ENCODE results near the gene KCNMA1. TPM values are rescaled to one million over a fixed set of nuclear protein-coding genes. Genes with fewer than 3 reads are reported as not detected.

The KCNMA1 gene
- total RNA-seq, 1 donor from 2014 or later, result 0.21 TPM

GRCh38 chr10:77075926-77076325 is 561.7 kb downstream of the KCNMA1 start:
- Mint-ChIP-seq H3K27ac (no peak overlapping the region), H3K27me3 (ENCODE audit: low read depth) (no peaks in the 10 kb centered on the region), H3K4me3 (ENCODE audit: low read depth) (no peak overlapping the region), H3K36me3 (ENCODE audit: low read depth) (no peaks in the 10 kb centered on the region), H3K4me1 (ENCODE audit: low read depth) (no peaks in the 10 kb centered on the region), H3K9me3 (no peaks in the 10 kb centered on the region)
- DNase-seq (ENCODE audit: low spot score), result no peak
- intact Hi-C loops (cut with micrococcal nuclease), result no loop called here

DNA sequence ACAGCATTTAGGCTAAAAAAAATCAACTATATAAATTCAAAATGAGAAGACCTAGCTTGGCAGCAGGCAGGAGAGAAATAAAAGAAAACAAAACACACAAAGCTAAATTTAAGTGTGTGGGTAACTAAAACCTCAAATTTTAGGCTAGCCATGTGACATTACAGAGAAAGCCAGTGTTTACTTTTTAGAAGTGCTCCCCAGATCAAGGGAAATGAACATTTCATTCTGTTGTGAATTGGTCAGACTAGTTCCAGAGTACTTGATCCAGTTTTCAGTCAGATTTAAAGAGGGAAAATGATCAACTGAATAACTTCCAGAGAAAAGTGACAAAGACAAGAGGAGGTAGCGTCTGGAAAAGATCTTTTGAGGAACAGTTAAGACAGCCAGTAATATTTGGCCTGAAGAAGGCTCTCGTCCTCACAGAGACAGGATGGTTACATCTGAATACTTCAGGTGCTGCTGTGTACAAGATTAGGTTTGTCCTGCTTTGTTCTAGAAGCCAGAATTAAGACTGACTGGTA is 563.4 kb downstream of the KCNMA1 start:
- Mint-ChIP-seq H3K27ac (no peak overlapping the region), H3K27me3 (ENCODE audit: low read depth) (no peaks in the 10 kb centered on the region), H3K36me3 (ENCODE audit: low read depth) (no peaks in the 10 kb centered on the region), H3K9me3 (no peaks in the 10 kb centered on the region), H3K4me1 (ENCODE audit: low read depth) (no peaks in the 10 kb centered on the region), H3K4me3 (ENCODE audit: low read depth) (no peak overlapping the region)
- no peak for DNase-seq (ENCODE audit: low spot score)
- intact Hi-C loops (cut with micrococcal nuclease), result no loop called here

- DNase-seq (ENCODE audit: low spot score), result no peak
- Mint-ChIP-seq H3K4me1 (ENCODE audit: low read depth) (no peaks in the 10 kb centered on the region), H3K27me3 (ENCODE audit: low read depth) (no peaks in the 10 kb centered on the region), H3K9me3 (no peaks in the 10 kb centered on the region), H3K36me3 (ENCODE audit: low read depth) (no peaks in the 10 kb centered on the region), H3K27ac (no peak overlapping the region), H3K4me3 (ENCODE audit: low read depth) (no peak overlapping the region)
- intact Hi-C loops (cut with micrococcal nuclease), result no loop called here
These were observed 564.0 kb downstream of the KCNMA1 start for GRCh38 chr10:77073663-77073960.

- Mint-ChIP-seq H3K36me3 (ENCODE audit: low read depth) (no peaks in the 10 kb centered on the region), H3K4me3 (ENCODE audit: low read depth) (no peak overlapping the region), H3K9me3 (no peaks in the 10 kb centered on the region), H3K27ac (no peak overlapping the region), H3K27me3 (ENCODE audit: low read depth) (no peaks in the 10 kb centered on the region), H3K4me1 (ENCODE audit: low read depth) (no peaks in the 10 kb centered on the region)
- DNase-seq (ENCODE audit: low spot score), result no peak
- intact Hi-C loops (cut with micrococcal nuclease), result no loop called here
These were observed 564.6 kb downstream of the KCNMA1 start for GRCh38 chr10:77072836-77073662.

- no peaks in the 10 kb centered on the region for H3K4me1 Mint-ChIP-seq (ENCODE audit: low read depth)
- no peaks in the 10 kb centered on the region for H3K9me3 Mint-ChIP-seq
These were observed 565.2 kb downstream of the KCNMA1 start for GRCh38 chr10:77072361-77072835.

DNA sequence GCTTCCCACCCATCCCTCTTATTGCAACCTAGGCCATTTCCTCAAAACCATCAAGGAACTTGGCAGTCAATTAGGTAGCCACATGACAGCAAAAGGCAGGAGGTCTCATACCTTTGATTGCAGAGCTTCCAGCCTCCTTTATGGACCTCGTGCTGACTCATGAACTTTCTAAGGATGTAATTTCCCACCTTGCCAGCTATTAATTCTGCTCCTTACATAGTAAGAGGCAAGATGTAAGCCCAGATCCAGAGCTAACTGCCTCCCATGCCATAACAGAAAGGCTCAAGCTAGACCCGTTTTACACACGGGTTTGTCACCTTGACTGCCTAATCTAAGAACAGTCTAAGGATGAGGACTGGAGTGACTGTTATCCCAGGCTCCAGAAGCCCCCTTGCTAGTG is 565.7 kb downstream of the KCNMA1 start:
- H3K27ac Mint-ChIP-seq, result no peak overlapping the region
- intact Hi-C loops (cut with micrococcal nuclease), result no loop called here
- no peak overlapping the region for H3K4me3 Mint-ChIP-seq (ENCODE audit: low read depth)
- no peaks in the 10 kb centered on the region for H3K36me3 Mint-ChIP-seq (ENCODE audit: low read depth)
- no peaks in the 10 kb centered on the region for H3K27me3 Mint-ChIP-seq (ENCODE audit: low read depth)
- no peak for DNase-seq (ENCODE audit: low spot score)
- no peaks in the 10 kb centered on the region for H3K9me3 Mint-ChIP-seq
- H3K4me1 Mint-ChIP-seq (ENCODE audit: low read depth), result no peaks in the 10 kb centered on the region

More at GRCh38 chr10:77072361-77072835, 565.2 kb downstream of the KCNMA1 start:
- Mint-ChIP-seq H3K4me3 (ENCODE audit: low read depth) (no peak overlapping the region), H3K36me3 (ENCODE audit: low read depth) (no peaks in the 10 kb centered on the region), H3K27ac (no peak overlapping the region), H3K27me3 (ENCODE audit: low read depth) (no peaks in the 10 kb centered on the region)
- intact Hi-C loops (cut with micrococcal nuclease), result no loop called here
- DNase-seq (ENCODE audit: low spot score), result no peak

GRCh38 chr10:77071001-77071511 is 566.6 kb downstream of the KCNMA1 start:
- Mint-ChIP-seq H3K4me3 (ENCODE audit: low read depth) (no peak overlapping the region), H3K27me3 (ENCODE audit: low read depth) (no peaks in the 10 kb centered on the region), H3K27ac (no peak overlapping the region), H3K36me3 (ENCODE audit: low read depth) (no peaks in the 10 kb centered on the region), H3K4me1 (ENCODE audit: low read depth) (no peaks in the 10 kb centered on the region), H3K9me3 (no peaks in the 10 kb centered on the region)
- no peak for DNase-seq (ENCODE audit: low spot score)
- intact Hi-C loops (cut with micrococcal nuclease), result no loop called here

DNA sequence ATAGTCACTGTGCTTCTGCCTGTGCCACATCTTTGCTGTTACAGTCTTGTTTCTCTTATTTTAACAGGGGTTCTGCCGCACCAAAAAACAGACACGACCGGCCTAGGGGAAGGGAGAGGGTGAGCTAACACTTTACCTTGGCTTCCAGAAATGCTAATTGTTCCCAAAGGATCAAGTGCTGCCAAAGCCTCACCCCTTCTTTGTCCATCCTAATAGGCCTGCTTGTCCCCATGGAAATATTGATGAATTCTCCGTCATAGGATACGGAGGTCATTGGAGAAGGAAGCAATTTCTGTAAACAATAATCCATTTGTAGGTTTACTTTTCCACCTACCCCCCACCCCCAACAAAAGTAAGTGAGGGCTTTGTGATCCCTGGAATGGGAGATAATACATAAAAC is 567.3 kb downstream of the KCNMA1 start:
- no peaks in the 10 kb centered on the region for H3K4me1 Mint-ChIP-seq (ENCODE audit: low read depth)
- intact Hi-C loops (cut with micrococcal nuclease), result no loop called here
- no peak overlapping the region for H3K27ac Mint-ChIP-seq
- H3K27me3 Mint-ChIP-seq (ENCODE audit: low read depth), result no peaks in the 10 kb centered on the region
- DNase-seq (ENCODE audit: low spot score), result no peak
- no peaks in the 10 kb centered on the region for H3K9me3 Mint-ChIP-seq
- no peak overlapping the region for H3K4me3 Mint-ChIP-seq (ENCODE audit: low read depth)
- no peaks in the 10 kb centered on the region for H3K36me3 Mint-ChIP-seq (ENCODE audit: low read depth)

DNA sequence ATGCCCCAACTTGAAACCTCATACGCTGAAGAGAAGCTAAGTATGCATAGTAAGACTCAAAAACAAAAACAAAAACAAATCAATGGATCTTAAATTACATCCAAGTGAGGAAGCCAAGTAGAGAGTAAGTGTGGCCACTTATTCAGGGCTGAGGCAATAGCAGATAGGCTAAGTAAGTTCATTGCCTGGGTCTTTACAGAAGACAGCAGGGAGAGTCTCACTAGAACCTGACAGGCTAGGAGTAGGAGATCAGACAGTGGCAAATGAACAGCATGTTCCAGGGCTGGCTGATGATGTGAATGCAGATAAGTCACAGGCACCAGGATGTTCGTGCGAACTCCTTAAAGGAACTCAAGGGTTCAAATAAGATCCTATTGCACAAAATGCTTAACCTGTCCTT is 568.6 kb downstream of the KCNMA1 start:
- intact Hi-C loops (cut with micrococcal nuclease), result no loop called here
- H3K27me3 Mint-ChIP-seq (ENCODE audit: low read depth), result no peaks in the 10 kb centered on the region
- no peak overlapping the region for H3K27ac Mint-ChIP-seq
- no peaks in the 10 kb centered on the region for H3K9me3 Mint-ChIP-seq
- H3K4me3 Mint-ChIP-seq (ENCODE audit: low read depth), result no peak overlapping the region
- H3K36me3 Mint-ChIP-seq (ENCODE audit: low read depth), result no peaks in the 10 kb centered on the region
- DNase-seq (ENCODE audit: low spot score), result no peak
- no peaks in the 10 kb centered on the region for H3K4me1 Mint-ChIP-seq (ENCODE audit: low read depth)

- no peak for DNase-seq (ENCODE audit: low spot score)
- no peak overlapping the region for H3K4me3 Mint-ChIP-seq (ENCODE audit: low read depth)
- H3K4me1 Mint-ChIP-seq (ENCODE audit: low read depth), result no peaks in the 10 kb centered on the region
- no peaks in the 10 kb centered on the region for H3K36me3 Mint-ChIP-seq (ENCODE audit: low read depth)
- H3K27ac Mint-ChIP-seq, result no peak overlapping the region
- H3K9me3 Mint-ChIP-seq, result no peaks in the 10 kb centered on the region
- intact Hi-C loops (cut with micrococcal nuclease), result no loop called here
- H3K27me3 Mint-ChIP-seq (ENCODE audit: low read depth), result no peaks in the 10 kb centered on the region
These were observed 569.3 kb downstream of the KCNMA1 start for GRCh38 chr10:77068272-77068671.

DNA sequence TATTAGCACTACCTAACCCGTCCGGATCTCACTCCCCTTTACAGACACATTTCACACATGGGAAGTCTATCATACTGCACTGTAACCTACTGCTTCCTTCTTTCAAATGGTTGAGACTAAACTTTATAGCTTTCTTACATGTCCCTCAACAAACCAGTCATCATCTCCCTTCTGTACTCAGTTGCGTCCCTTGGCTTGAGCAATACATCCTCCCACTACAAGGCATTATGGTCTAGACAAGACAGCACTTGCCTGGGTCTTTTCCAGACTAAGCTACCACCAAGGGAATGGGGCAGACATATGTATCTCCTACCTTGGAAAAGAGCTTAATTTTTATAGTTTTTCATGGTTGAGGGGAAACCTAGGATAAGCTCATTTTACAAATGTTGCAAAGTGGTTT is 575.2 kb downstream of the KCNMA1 start:
- H3K4me1 Mint-ChIP-seq (ENCODE audit: low read depth), result no peaks in the 10 kb centered on the region
- H3K27me3 Mint-ChIP-seq (ENCODE audit: low read depth), result peaks cover 9% of the 10 kb centered on the region
- intact Hi-C loops (cut with micrococcal nuclease), result no loop called here
- H3K27ac Mint-ChIP-seq, result no peak overlapping the region
- no peak for DNase-seq (ENCODE audit: low spot score)
- H3K36me3 Mint-ChIP-seq (ENCODE audit: low read depth), result no peaks in the 10 kb centered on the region
- no peaks in the 10 kb centered on the region for H3K9me3 Mint-ChIP-seq
- H3K4me3 Mint-ChIP-seq (ENCODE audit: low read depth), result no peak overlapping the region

- H3K36me3 Mint-ChIP-seq (ENCODE audit: low read depth), result no peaks in the 10 kb centered on the region
- no peak for DNase-seq (ENCODE audit: low spot score)
- peaks cover 10% of the 10 kb centered on the region for H3K27me3 Mint-ChIP-seq (ENCODE audit: low read depth)
- H3K9me3 Mint-ChIP-seq, result no peaks in the 10 kb centered on the region
- H3K4me1 Mint-ChIP-seq (ENCODE audit: low read depth), result no peaks in the 10 kb centered on the region
- intact Hi-C loops (cut with micrococcal nuclease), result no loop called here
- H3K27ac Mint-ChIP-seq, result no peak overlapping the region
- H3K4me3 Mint-ChIP-seq (ENCODE audit: low read depth), result no peak overlapping the region
These were observed 576.7 kb downstream of the KCNMA1 start for GRCh38 chr10:77060913-77061312.

DNA sequence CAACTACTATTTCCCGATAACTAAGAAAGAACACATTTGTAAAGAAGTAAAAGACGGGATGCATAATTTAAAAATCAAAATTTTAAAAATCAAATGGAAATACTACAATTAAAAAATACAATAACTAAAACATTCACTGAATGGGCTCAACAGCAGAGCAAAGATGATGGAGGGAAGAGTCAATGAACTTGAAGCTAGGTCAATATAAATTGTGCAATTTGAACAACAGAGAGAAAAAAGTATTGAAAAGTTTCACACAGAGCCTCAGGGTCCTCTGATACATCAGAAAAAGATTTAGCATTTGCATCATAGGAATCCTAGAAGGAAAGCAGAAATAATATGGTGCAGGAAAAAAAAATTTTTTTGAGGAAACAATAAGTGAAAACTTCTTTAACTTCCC is 581.0 kb downstream of the KCNMA1 start:
- no peaks in the 10 kb centered on the region for H3K36me3 Mint-ChIP-seq (ENCODE audit: low read depth)
- H3K27me3 Mint-ChIP-seq (ENCODE audit: low read depth), result peaks cover 10% of the 10 kb centered on the region
- intact Hi-C loops (cut with micrococcal nuclease), result no loop called here

More for the DNA sequence above, 581.0 kb downstream of the KCNMA1 start:
- Mint-ChIP-seq H3K9me3 (no peaks in the 10 kb centered on the region), H3K27ac (no peak overlapping the region), H3K4me3 (ENCODE audit: low read depth) (no peak overlapping the region), H3K4me1 (ENCODE audit: low read depth) (peaks cover 5% of the 10 kb centered on the region)
- no peak for DNase-seq (ENCODE audit: low spot score)

All from activated T-helper 2 cell treated with anti-CD3 and anti-CD28 coated beads, Interferon-gamma antibody, Interleukin-2, Interleukin-4, amounts not matched to agents 10 μg/mL and 5 μg/mL and 100 μg/mL, durations not matched to agents 14 hours and 24 hours and 36 hours (primary cell).